NCI-H1417 (cell line): ENCODE measurements around the gene HES1.
"Not testable (repeated sequence)": the region's sequence is repeated elsewhere in the genome, so short reads cannot be mapped to it uniquely, and the experiment has no call there.

Experiments
- DNase-seq, 3 experiments: peaks; one replicate each; lab custom pipeline; 2025; lab: John Stamatoyannopoulos, UW

Gene HES1

DNA sequence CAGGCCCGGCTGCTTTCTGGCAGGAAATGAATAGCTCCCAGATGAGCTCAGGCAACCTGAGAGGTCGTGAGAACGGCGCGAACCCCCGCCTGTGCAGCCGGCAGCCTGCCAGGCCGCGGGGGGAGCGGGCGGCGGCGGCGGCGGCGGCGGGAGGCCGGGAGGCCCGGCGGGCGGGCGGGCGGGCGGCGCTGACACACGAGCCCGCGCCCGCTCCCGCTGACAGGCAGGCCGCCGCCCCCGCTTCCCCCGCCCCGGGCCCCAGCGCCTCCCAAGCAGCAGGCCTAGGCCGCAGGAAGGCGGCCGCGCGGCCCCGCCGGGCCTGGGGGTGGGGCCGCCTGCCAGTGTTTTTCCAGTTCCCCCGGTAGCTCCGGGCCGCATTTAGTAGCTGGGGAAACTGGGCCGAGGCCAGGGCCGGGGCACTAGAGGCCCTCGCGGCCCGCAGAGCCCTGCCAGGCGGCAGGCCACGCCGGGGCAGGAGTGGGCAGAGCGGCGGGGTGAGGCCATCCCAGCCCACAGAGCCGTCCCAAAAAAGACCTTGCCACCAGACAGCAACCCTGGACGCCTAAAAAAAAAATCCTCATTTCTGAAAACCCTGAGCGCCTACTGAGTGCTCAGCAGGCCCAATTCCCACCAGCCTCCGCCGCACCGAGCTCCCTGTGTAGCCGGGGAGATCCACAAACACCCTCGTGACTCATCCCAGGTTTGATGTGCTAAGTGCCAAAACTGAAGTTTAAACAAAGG, 5.6 kb downstream of the HES1 start:
- peak; percentile 63 to 93 (median 90) for DNase-seq

DNA sequence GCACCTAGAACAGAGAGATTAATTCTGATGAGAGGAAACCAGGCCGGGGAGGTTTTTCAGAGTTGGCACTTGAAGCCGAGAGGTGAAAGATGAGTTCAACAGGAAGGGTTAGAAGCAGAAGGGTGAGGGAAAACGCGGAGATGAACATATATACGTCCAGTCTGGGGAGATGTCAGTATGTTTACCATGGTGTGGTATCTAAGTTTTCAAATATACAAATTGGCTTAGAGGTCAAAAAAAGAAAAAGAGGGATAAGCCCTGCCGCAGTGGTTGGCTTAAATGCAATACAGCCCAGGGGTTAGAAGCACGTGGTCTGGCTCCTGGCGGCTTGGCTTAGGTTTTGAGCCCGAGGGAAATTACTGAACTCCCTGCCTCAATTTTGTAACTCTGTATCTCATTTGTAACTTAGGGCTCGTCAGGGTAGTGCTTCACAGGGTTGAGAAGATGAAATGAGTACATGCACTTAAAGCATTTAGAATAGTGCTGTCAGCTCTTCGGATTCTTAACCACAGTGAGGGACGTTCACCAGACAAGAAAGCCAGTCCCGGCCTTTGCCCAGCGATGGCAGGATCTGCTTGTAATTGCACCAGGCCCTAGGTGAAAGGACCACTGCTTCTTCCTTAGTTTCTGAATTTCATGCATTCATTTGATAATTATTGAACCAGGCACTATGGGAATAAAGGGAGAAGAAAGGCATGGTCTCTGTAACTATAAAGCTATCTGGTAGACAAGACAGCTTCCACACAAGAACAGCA, 6.4 kb downstream of the HES1 start:
- DNase-seq, result peak in 1 of 3 experiments; percentile 52

DNA sequence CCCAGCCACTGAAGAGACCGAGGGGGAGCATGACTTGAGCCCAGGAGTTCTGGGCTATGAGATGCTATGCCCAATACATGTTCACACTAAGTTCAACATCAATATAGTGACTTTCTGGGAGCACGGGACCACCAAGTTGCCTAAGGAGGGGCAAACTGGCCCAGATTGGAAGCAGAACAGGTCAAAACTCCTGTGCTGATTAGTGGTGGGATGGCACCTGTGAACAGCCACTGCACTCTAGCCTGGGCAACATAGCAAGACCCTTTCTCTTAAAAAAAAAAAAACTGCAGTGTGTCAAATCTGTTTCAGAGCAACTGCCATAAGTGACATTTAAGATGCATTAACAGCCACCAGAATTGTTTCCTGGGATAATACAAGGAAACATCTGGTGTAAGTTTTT, 9.8 kb downstream of the HES1 start:
- DNase-seq, result no peak

DNA sequence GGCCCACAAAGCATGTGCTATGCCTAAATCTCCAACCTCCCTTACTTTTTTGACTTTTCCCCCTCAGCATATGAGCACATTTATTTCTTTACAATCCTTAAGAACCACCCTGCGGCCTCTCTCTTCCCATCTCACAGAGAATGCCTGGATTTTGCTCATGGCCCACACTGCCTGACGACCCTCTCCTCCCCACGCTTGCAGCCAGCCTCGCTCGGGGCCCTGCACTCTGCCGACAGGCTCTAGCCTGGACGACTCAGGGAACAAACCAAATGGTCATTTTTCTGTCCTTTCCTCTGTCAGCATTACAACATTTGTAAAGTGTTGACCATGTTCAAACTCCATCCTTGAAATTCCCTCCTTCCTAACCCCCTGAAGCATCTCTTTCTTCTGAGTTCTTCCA, 11.7 kb downstream of the HES1 start:
- no peak for DNase-seq

DNA sequence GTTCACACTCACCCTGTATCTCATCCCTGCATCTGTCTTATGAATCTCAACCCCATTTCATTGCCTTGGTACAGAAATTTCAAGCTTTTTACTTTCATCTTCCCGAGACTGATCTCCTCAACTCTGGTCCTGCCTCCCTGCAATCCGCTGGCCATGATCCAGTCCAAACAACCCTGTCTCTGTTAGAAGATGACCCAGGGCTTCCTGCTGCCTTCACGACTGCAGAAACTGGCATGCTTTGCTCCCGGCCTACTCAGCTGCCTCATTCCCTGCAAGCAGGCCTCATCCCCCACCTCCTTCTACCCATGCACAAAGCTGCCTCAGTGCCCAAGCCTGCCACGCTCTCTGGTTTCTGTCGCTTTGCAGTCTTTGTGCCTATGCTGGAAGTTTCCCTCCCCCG, 12.4 kb downstream of the HES1 start:
- DNase-seq, result no peak

DNA sequence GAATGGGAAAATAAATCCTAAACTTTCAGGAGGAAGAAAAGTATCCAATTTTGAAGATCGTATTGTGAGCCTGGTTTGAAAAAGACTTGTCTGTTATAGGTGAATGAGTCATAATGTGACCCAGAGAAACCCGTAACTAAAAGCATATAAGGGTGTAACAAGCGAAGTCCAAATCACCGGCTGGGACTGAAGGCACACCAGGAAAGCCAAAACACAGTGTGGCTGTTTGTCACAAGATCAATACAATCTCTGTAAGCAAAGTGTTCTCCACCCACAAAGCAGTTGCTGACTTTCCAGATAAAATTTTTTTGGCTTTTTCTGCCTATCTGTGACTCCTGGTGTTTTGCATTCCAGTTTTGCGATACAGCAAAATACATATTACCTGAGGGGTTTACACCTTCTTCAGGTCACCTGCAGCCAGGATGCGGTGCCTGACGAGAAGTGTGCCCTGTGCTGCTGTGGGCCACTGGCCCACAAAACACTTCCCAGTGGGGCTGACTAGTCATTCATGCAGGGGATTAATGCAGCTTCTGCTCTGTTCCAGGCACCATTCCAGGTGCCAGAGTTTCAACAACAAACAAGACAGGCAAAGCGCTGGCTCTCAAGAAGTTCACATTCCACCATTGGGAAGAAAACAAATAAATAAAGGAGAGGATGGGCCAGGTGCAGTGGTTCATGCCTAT, 14.4 kb downstream of the HES1 start:
- no peak for DNase-seq

DNA sequence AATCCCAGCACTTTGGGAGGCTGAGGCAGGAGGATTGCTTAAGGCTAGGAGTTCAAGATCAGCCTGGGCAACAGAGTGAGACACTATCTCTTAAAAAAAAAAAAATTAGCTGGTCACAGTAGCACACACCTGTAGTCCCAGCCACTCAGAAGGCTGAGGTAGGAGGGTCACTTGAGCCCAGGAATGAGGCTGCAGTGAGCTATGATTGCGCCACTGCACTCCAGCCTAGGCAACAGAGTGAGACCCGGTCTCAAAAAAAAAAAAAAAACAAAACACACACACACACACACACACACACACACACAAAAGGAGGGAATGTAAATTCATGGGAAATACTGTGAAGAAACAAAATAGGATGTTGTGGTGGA, 15.0 kb downstream of the HES1 start:
- not testable (repeated sequence) for DNase-seq

DNA sequence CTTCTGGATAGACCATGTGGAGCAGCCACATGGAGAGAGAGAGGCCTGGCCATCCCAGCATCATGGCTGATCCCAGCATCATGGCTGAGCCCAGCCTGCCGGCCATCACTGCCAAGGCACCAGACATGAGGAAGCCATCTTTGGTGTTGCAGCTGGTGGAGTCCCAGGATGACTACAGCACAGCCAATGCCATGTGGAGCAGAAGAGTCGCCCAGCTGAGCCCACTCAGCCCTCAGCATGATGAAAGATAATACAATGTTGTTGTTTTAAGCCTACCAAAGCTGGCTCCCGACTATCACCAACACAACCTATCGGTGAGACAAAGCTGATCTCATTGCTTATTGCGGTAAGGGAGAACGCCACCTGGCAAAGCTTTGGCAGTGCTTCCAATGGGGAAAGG, 18.4 kb downstream of the HES1 start:
- DNase-seq, result no peak

DNA sequence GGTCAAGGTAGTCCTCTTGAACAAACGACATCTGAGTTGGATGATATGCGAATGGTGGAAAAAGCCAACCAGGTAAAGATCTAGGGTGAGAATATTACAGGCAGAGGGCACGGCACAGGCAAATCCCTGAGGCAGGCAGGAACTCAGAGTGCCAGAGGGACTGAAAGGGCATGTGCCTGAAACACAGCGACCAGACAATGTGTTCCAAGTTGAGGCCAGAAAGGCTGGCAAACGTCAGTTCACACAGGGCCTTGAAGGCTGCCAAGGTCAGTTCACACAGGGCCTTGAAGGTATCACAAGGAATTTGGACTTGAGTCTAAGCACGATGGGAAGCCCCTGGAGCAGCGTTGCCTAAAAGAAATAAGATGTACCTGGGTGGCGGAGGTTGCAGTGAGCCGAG, 20.1 kb downstream of the HES1 start:
- DNase-seq, result no peak

DNA sequence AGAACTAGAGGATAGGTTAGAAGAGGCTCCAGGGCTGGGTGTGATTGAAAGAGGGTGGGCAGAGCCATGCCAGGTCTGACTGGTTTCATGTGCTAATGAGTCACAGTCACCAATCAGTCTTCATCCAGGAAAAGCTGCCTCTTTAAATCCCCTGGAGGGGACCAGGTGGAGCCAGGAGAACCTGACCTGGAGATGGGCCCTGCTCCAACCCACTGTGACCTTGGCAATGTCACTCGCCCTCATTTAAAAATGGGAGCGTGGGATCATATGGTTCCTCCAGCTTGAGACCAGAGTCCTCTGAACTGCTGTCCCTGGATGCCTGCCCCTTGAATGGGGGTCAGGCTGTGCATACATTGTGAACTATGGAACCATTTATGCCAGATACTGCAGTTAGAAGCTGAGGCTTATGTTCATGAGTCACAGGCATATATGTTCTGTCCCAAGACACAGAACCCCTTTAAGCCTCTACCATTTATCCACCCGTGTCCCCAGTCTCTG, 23.0 kb downstream of the HES1 start:
- DNase-seq, result no peak

DNA sequence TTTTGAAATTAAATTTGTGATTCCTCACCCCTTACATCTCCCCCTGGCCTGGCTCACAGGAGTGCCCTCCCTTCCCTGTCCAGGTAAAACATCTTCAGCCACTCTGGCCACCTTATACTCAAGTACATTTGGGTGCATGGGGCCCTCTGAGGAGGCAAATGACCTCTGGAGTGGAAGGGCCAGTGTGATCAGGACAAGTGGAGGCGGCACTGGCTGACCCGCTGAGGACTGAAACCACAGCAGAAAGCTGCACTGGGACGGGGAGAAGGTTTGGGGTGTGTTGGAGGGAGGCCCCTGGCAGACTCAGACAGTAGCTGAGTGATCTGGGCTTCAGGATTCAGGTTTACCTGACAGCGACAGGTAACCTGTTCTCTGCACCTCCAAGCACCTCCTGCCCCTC, 24.2 kb downstream of the HES1 start:
- no peak for DNase-seq

DNA sequence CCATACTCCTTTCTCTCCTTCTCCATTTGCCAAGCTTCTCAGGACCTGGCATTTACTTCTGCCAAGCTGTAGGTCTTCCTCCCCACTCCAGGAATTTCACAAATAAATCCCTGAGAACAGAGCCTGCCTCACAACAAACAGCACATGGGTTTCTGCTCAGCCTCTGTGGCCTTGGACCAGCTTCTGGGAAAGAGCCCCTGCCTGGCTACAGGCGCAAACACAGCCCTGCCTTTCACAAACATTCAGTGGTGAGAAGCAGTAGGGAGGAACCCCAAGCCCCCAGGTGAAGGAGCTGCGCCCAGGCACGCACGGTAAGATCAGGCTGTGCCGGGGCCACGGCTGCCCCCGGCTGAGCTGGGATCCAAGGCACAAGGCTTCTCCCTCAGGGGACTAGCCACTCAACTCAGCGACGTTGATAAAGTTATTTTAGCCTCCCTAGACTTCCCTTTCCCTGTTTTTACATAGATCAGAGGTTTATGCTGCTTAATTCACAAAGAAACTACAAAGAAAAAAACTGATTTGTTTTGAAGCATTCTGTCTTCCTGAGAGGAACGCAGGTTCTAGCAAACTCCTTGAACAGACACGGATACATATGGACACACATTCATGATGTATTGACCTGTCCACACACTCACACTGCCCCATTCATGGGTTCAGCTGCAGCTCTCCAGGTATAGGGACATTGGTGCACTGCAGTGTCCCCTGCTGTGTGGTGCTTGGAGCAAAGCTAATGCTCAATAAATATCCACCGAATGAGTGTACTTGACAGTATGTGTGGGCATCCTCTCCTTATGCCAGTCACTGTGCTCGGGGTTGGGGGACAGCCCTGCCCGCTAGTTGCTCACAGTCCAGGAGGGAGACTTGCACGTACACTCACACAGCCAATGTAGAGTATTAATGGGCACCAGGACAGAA, 25.4 kb downstream of the HES1 start:
- peak in 2 of 3 experiments; percentile 43 to 68 for DNase-seq

DNA sequence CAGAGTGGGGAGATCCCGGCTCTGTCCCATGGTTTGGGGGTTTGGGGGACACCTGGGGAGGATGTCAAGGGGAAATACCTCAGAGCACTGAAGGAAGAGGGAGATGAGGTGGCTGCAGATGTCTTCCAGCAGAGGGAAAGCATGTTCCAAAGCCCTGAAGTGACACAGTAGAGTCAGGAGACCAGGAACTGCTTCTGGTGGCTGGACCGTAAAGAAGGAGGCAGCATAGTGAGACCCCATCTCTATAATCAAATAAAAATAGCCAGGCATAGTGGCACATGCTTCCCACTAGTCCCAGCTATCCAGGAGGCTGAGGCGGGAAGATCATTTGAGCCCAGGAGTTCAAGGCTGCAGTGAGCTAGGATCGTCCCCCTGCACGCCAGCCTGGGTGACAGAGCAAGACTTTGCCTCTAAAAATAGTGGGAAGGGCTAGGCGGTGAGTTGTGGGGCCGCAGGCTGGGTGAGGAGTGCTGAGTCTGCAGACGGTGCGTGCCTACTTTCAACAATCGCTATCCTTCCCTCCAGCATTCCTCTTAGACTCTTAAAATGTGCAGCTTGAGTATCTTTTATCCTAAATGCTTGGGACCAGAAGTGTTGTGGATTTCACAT, 26.2 kb downstream of the HES1 start:
- DNase-seq, result no peak

DNA sequence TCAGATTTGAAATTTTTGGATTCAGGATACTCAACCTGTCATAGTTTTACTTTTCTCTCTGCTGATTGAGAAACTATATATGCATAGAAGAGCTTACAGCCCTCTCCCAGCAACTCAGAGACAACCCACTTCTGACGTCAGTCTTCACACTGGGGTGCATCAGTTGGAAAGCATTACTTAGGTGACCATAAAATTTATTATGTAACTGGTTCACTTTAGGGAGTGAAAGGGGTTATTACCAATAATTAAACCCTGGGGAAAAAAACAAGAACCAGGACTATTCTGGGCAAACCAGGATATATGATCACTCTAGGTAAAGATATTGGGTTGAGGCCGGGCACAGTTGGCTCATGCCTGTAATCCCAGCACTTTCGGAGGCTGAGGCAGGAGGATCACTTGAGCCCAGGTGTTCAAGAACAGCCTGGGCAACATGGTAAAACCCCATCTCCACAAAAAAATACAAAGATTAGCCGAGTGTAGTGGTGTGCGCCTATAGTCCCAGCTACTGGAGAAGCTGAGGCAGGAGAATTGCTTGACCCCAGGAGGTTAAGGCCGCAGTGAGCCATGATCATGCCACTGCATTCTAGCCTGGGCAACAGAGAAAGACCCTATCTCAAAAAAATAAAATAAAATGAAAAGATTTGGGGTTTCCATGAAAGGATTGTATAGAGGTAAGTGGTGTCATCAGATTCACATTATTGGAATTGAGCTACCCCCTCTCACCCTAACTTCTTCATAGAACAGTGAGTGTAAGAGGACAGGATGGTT, 27.1 kb downstream of the HES1 start:
- DNase-seq, result peak in 2 of 3 experiments; percentile 19 to 67

DNA sequence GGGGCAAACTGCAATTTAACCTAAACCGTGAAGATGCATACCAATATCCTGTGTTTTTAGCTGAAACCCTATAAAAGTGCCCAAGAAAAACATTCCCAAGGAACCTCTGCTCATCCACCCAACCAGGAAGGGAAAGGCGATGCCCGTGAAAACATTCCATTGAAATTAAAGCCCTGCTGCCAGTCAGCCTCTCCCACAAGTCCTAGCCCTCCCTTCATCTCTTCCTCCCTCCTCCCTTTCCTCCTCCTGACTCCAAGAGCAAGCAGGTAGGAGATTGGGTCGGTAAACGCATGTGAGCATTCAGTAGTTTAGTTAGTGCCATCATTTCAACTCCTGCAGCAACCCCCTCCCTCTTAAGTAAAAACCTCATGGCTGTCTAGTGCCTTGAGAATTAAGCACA, 27.7 kb downstream of the HES1 start:
- DNase-seq, result no peak

DNA sequence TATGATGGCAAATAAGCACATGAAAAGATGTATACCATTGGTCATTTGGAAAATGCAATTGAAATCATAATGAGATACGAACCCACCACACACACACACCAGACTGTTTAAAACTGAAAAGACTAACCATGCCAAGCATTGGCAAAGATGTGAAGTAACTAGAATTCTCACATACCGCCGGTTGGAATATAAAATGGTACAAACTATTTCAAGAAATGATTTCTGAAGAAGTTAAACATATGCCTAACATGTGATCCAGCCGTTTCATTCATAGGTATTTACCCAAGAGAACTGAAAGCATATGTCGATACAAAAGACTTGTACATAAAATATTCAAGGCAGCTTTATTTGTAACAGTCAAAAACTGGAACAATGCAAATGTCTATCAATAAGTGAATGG, 28.9 kb downstream of the HES1 start:
- no peak for DNase-seq

DNA sequence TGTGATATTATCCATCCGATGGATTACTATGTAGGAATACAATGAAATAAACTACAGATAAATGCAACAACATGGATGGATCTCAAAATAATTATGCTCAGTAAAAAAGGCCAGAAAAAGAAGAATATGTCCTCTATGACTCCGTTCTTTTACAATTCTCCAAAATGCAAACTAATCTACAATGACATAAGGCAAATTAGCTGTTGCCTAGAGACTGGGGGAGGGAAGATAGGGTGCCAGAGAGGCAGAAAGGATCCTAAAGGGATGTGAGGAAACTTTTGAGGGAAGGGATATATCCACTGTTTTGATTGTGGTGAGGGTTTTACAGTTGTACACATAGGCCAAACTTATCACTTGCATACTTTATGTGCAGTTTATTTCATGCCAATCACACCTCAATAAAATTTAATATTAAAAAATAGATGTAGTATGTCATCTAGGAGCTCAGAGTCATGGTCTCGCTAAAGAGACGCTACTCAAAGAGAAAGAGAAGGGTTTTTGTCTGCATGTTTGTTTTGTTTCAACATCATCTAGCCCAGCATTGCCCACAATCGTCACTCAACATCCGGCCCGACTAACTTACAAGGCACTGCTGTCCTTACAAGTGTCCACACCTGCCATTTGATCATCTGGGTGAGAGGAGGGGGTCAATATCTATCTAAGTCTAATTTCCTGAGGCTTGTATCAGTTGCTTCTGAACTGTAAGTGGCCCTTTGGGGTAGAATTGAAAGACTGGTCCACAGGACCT, 29.5 kb downstream of the HES1 start:
- no peak for DNase-seq

DNA sequence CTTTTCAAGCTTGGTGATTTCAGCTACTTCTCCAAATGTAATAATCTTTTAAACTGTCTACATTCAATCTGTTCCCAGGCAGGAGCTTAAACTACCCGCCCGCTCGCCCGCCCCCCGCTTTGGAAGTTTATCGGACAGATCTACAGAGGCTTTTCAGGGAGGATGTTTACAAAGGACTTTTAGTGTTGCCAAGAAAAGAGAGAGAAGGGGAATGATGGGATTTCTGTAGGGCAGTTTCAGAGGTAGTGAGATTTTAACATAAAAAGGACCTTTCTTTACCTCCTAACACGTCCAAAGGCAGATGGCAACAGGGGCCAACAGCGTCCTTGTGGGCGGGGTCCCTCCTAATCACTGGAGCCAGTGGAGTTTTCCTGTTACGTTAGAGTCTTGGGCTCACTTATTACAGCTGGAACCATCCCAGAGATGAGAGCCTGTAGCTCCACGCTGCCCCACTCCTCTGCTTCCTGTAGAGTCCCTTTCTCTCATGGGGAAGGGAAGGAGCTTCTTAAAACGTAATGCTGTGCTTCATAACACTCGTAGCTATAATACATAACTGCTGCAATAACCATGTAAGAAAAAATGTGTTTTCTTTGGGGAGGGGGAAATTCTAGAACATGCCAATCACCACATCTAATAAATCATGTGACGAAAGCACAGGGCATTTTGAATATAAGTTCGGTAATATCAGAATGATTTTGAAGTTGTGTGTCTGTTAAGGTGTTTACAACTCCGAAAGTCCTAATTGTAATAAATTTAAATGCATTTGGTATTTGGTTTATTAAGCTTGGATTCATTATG, 30.9 kb downstream of the HES1 start:
- no peak for DNase-seq
